GM21390 (cell line): ENCODE results near the gene PHOSPHO1.

Experiments
- ATAC-seq: cut with Tn5 transposase; IDR thresholded peaks from one replicate; pipeline ENCODE4 v1.9.1; 2021; ENCODE audit not compliant: unreplicated experiment

PHOSPHO1 gene

GRCh38 chr17:49244839-49245238 lies 14.3 kb upstream of the PHOSPHO1 start:
- no peak for ATAC-seq

GRCh38 chr17:49242813-49243212 lies 12.2 kb upstream of the PHOSPHO1 start:
- no peak for ATAC-seq

- ATAC-seq, result no peak
These were observed 11.3 kb upstream of the PHOSPHO1 start for GRCh38 chr17:49241692-49242397.

GRCh38 chr17:49241040-49241439 lies 10.5 kb upstream of the PHOSPHO1 start:
- ATAC-seq, result no peak

- no peak for ATAC-seq
These were observed 10.0 kb upstream of the PHOSPHO1 start for GRCh38 chr17:49240619-49241018.

- ATAC-seq, result no peak
These were observed 9.4 kb upstream of the PHOSPHO1 start for GRCh38 chr17:49239963-49240362.

DNA sequence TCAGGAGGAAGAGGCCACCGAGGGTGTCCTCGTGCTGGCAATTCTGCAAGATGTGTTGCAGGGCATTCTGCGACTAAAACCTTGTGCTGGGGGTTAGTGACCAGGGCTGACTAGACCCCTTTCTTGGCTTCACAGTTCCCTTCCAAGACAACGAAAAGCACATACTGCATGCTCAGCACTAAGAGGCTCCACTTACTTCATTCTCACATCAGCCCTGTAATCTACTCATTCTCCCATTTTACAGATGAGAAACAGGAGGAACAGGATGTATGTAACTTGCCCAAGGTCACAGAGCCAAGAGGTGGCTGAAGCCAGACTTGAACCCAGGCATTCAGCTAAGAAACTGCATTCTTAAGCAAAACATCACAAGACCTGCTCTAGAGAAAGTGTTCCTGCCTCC lies 5.3 kb upstream of the PHOSPHO1 start:
- ATAC-seq, result no peak

- ATAC-seq, result no peak
These were observed 4.0 kb upstream of the PHOSPHO1 start for GRCh38 chr17:49234509-49235080.

- ATAC-seq, result no peak
These were observed 942 bp upstream of the PHOSPHO1 start for GRCh38 chr17:49231563-49231894.

GRCh38 chr17:49229805-49230600 lies 584 bp downstream of the PHOSPHO1 start:
- ATAC-seq, result peak; percentile 15

DNA sequence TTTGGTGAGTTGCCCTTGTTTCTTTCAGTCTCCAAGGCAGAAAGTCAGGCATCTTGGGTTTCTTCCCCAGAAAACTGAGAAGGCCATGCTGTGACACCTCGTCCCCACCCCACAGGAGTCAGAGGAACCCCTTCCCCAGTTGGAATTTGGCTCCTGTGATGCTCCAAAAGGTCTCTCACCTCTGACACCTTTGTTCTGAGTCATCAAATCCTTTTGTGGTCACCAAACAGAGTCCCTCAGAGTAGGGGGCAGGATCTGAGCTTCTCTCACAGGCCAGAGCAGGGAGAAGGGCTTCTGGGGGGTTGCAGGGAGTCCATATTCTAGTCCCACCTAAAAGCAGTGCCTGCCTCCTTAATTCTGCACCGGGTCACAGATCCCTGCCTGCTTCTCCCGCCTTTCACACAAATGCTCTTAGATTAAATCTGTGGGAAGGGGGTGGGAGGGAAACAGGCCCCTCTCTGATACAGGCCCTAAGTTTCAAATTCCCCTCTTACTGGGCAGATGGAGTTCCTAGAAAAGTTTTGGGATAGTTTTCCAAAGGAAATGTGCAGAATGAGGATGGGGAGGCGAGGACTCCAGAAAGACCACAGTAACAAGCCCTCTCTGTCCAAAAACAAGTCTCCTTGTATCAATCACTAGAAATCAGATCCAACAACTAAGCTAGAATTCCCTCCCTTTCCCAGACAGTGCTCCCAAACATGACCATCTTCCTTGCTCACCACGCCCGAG lies 1.3 kb downstream of the PHOSPHO1 start:
- no peak for ATAC-seq

DNA sequence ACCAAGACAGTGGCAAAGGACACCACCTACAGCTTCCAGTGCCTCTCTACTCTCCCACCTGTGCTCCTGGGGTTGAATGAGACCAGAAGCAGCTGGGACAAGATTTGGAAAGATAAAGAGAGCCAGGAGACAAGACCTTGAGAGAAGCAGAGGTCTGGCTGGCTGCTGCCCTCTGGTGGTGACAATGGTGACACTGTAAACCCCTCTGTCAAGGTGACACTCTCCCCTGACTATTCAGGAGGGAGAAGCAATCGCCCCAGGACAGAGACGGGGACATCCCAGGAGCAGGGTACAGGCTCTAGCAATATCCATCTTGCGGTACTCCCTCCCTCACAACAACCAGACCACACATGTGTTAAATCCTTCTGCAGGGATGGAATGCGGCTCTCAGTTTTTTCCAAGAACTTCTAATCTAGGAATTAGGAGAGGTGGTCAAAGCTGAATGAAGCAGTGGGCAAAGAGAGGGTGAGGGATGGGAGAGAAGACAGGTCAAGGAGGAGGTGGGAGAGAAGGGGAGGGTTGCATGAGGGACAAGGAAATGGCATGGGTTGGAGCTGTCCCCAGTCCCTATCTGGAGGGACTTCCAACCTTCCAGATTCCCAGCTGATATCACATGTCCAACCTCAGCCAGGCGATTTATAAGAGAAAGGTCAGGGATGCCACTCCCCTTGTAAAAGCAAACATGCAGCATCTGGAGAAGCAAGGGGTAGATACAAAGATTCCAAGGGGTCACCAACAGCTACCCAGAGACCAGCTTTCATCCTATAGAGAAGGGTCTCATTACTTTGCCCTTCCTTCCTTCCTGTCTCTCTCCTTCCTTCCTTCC lies 2.9 kb downstream of the PHOSPHO1 start:
- ATAC-seq, result no peak

- ATAC-seq, result no peak
These were observed 3.7 kb downstream of the PHOSPHO1 start for GRCh38 chr17:49226771-49227435.

DNA sequence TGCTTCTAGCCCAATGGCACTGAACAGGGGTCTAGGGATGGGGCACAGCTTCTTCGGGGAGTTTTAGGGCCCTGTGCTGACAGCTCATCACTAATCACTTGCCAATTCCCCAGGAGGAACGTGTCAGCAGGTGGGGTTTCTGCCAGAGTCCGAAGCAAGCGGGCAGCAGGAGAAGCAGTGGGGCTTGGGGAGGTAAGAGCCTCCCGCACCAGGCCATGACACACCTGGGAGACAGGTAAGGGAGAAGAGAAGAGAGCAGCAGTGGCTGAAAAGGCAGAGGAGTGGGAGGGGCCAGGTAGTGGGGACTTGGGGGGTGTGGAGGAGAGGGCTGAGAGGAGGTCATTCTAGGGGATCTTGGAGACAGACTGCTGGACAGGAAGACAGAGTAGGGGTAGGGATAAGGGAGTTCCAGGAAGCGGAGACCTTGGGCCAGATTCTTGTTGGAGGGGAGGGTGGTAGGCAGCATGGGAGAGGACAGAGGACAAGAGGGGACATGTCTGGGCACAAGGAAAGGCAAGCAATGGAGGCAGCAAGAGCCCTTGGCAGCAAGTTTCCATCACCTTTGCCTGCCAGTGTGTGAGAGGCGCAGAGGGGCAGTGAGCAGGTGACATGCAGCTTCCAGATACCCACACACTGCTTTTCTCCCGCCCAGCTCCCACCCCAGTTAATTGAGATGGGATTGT lies 4.9 kb downstream of the PHOSPHO1 start:
- ATAC-seq, result no peak

- no peak for ATAC-seq
These were observed 5.6 kb downstream of the PHOSPHO1 start for GRCh38 chr17:49224997-49225337.

DNA sequence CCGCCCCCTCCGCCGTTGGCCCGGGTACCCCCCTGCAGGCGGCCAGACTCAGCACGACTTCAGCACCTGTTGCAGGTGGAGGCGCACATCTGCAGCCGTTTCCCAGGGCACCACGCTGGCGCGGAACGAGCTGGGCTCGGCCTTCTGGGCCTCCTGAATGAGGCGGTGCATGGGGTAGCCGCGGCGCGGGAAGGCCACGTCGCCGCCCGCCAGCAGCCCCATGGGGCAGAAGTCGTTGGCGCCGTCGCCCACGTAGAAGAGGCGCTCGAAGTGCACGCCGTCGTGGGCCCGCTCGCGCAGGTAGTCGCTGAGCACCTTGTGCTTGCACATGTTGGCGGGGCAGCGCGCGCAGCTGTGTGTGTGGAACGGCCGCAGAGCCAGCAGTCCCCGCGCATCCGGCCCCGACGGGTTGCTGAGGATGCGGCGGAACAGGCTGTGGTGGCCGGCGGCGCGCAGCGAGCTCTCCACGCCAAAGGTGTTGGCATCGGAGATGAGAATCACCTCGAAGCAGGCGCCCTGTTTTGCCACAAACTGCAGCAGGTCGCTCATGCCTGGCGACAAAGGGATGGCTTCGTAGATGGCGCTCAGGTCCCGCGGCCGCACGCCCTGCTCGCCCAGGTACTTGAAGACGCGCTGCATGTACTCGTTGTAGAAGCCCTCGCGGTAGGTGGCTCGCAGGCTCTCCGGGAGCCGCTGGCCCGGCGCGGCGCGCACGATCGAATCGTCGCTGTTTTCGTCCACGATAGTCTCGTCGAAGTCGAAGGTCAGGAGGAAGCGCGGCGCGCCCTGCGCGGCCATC lies 6.2 kb downstream of the PHOSPHO1 start:
- ATAC-seq, result no peak

DNA sequence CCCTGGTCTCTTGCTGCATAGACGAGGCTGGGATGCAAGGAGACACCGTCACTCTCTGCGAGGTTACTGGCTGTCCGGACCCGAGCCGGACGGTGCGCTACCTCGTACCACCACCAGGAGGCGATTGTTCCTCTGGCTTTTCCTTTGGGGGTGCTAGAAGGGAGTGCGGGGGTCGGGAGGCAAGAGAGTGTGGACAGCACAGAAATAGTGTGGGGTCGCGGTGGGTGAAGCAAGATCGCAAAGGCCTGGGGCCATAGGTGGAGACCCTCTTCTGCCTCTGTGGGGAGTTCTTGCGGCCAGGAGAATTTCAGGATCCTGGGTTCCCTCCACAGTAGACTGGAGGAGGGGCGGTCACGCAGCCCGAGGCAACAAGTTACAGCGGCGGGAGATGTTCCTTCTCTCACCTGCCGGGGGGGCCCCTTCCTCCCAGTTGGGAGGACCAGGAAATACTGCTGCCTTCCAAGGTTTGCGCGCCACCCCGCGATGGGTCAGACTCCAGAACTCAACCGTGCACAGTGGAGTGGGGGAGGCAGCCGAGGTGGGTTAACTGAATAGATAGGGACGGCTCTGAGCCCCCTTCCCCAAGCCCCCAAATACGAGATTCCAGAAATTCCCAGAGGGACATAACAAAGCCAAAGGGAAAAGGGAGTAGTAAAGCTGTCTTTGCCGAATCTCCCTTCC lies 6.9 kb downstream of the PHOSPHO1 start:
- ATAC-seq, result no peak

DNA sequence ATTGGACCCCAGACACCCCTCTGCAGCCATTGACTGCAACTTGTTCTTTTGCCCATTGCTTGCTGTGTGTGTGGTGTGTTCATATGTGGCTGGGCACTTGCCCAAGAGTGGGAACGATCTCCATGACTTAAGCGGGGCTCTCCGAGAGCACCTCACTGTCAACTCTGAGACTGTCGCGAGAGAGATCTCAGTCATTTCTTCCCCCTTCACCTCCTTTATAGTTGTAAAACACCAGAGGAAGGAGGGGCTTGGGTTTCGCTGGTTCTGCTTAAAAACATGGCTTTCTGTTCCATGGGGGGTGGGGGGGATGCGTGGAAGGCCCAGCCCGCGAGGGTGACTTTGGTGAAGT lies 7.4 kb downstream of the PHOSPHO1 start:
- ATAC-seq, result no peak
